ENCODE data around the gene NBPF12.
"Not testable (repeated sequence)": the region's sequence is repeated elsewhere in the genome, so short reads cannot be mapped to it uniquely, and the experiment has no call there.

The NBPF12 gene, protein sequence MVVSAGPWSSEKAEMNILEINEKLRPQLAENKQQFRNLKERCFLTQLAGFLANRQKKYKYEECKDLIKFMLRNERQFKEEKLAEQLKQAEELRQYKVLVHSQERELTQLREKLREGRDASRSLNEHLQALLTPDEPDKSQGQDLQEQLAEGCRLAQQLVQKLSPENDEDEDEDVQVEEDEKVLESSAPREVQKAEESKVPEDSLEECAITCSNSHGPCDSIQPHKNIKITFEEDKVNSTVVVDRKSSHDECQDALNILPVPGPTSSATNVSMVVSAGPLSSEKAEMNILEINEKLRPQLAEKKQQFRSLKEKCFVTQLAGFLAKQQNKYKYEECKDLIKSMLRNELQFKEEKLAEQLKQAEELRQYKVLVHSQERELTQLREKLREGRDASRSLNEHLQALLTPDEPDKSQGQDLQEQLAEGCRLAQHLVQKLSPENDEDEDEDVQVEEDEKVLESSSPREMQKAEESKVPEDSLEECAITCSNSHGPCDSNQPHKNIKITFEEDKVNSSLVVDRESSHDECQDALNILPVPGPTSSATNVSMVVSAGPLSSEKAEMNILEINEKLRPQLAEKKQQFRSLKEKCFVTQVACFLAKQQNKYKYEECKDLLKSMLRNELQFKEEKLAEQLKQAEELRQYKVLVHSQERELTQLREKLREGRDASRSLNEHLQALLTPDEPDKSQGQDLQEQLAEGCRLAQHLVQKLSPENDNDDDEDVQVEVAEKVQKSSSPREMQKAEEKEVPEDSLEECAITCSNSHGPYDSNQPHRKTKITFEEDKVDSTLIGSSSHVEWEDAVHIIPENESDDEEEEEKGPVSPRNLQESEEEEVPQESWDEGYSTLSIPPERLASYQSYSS (N-terminal part only)

DNA sequence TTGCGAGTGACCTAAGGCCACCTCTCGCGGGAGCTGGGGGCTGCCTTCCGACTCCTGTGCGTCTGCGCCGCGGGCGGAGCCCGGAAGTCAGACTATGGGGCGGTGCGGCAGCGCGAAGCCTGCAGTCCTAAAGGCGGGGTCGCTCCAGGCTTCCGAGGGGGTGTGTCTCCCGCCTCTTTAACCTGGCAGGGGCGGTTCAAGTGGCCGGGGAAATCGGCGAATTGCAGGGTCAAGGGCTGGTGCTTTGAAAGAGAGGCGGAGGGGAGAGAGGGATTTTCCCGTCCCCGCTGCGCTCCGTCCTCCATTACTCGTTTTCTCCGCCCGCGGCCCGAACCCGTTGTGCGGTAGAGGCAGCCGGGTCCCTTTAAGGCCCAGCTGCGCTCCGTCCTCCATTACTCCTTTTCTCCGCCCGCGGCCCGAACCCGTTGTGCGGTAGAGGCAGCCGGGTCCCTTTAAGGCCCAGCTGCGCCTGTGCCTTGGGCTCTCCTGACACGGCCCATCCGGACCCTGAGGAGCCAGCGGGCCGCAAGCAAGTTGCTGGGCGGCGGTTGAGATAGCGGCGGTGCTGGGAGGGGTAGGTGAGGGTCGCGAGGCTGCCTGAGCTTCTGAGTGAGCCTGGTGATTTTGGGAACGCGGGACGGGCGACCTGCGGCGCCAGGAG lies at the start of gene NBPF12:
NBPF12 (plus strand) TSS at position 83 of the 661 bp plus-strand sequence. CDS start 21,820 bp downstream, outside the sequence.
- Mint-ChIP-seq H3K4me1 (peaks cover 28% of the 10 kb centered on the region), H3K4me3 (peak within 1 kb of the TSS; percentile 91), H3K27ac (peak within 1 kb of the TSS; percentile 94)
- H3K36me3 Mint-ChIP-seq, H3K9me3 Mint-ChIP-seq, CTCF ChIA-PET, H3K27me3 Mint-ChIP-seq: not testable (repeated sequence)
- peak; percentile 93 for DNase-seq

DNA sequence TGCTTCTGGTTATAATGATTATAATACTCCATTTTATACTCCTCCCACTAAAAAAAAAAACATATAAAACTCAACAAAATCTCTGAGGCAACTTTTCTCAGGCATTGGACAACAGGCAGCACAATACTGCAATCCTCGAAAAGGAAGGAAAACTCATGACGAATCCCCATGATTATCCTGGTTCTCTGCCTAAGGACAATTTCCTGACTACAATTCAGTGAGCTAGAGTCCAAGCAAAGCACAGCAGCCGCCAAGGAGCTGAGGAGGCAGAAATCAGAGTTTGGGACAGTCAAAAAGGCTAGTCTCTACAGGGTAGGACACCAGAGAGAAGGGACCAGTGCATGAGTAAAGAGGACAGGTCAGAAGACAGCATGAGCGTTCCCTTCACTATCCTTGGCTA lies 46.8 kb upstream of the NBPF12 start:
- H3K36me3 Mint-ChIP-seq, H3K4me3 Mint-ChIP-seq, H3K27ac Mint-ChIP-seq, H3K27me3 Mint-ChIP-seq, H3K9me3 Mint-ChIP-seq, H3K4me1 Mint-ChIP-seq, DNase-seq, CTCF ChIA-PET: not testable (repeated sequence)

- H3K4me3 Mint-ChIP-seq, DNase-seq, H3K4me1 Mint-ChIP-seq, H3K9me3 Mint-ChIP-seq, H3K27me3 Mint-ChIP-seq, H3K27ac Mint-ChIP-seq, CTCF ChIA-PET, H3K36me3 Mint-ChIP-seq: not testable (repeated sequence)
These were observed 45.8 kb upstream of the NBPF12 start for GRCh38 chr1:146892331-146892730.

DNA sequence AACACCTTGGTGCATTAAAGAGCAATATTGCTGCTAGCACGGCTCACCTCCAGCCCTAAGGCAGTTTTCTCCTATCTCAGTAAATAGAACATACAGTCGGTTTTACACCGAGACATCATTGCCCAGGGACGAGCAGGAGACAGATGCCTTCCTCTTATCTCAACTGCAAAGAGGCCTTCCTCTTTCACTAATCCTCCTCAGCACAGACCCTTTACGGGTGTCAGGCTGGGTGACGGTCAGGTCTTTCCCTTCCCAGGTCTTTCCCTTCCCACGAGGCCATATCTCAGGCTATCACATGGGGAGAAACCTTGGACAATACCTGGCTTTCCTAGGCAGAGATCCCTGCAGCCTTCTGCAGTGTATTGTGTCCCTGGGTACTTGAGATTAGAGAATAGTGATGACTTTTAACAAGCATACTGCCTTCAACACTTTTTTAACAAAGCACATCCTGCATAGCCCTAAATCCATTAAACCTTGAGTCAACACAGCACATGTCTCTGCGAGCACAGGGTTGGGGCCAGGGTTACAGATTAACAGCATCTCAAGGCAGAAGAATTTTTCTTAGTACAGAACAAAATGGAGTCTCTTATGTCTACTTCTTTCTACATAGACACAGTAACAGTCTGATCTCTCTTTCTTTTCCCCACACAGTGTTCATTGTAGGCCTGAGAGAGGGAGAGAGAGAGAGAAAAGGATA lies 30.4 kb upstream of the NBPF12 start:
- CTCF ChIA-PET, H3K27ac Mint-ChIP-seq, H3K36me3 Mint-ChIP-seq, H3K4me3 Mint-ChIP-seq, H3K9me3 Mint-ChIP-seq, H3K27me3 Mint-ChIP-seq, H3K4me1 Mint-ChIP-seq, DNase-seq: not testable (repeated sequence)

DNA sequence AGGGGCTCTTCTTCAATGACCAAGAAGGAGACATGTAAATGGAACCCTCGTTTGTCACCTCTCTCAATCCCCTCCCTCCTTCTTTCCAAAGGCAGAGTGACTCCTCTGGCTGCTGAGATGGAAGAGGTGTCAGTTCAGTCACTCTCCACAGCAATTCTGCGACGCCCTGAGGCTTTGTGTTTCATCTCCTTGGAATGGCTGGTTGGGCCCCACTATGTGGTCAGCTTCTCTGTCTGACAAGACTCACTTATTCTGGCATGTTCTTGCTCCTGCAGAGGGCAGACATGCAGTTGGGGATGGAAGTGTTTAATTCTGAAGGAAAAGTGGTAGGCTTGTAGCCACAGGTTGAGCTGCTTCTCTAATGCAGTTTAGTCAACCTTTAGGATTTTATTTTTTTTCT lies 25.1 kb upstream of the NBPF12 start:
- H3K36me3 Mint-ChIP-seq, DNase-seq, H3K27me3 Mint-ChIP-seq, H3K27ac Mint-ChIP-seq, H3K9me3 Mint-ChIP-seq, H3K4me3 Mint-ChIP-seq, H3K4me1 Mint-ChIP-seq, CTCF ChIA-PET: not testable (repeated sequence)

DNA sequence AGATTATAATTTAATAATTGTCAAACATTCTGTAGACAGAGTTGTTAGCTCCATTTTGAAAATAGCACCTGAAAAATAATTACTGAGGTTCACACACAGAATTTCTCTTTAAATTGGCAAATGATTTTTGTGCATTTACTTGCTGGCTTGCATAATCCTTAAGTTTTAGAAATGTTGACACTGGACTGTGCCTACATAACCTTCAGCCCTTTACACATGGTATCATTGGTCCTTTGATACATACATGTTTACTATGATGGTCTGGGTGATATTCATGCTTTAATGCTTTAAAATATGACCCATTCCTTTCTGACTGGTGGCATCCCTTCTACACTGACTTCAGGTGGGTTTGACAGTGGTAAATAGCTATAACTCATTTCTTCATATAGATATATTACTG lies 17.3 kb upstream of the NBPF12 start:
- CTCF ChIA-PET, H3K4me3 Mint-ChIP-seq, H3K27ac Mint-ChIP-seq, H3K4me1 Mint-ChIP-seq, H3K9me3 Mint-ChIP-seq, DNase-seq, H3K36me3 Mint-ChIP-seq, H3K27me3 Mint-ChIP-seq: not testable (repeated sequence)

- H3K4me1 Mint-ChIP-seq, H3K9me3 Mint-ChIP-seq, H3K36me3 Mint-ChIP-seq, H3K27ac Mint-ChIP-seq, DNase-seq, CTCF ChIA-PET, H3K4me3 Mint-ChIP-seq, H3K27me3 Mint-ChIP-seq: not testable (repeated sequence)
These were observed 15.5 kb upstream of the NBPF12 start for GRCh38 chr1:146922614-146923013.

- H3K4me1 Mint-ChIP-seq, DNase-seq, H3K4me3 Mint-ChIP-seq, H3K27ac Mint-ChIP-seq, H3K9me3 Mint-ChIP-seq, H3K27me3 Mint-ChIP-seq, CTCF ChIA-PET, H3K36me3 Mint-ChIP-seq: not testable (repeated sequence)
These were observed 14.0 kb upstream of the NBPF12 start for GRCh38 chr1:146924106-146924505.

- H3K4me3 Mint-ChIP-seq, CTCF ChIA-PET, H3K27ac Mint-ChIP-seq, H3K27me3 Mint-ChIP-seq, DNase-seq, H3K4me1 Mint-ChIP-seq, H3K36me3 Mint-ChIP-seq, H3K9me3 Mint-ChIP-seq: not testable (repeated sequence)
These were observed 11.7 kb upstream of the NBPF12 start for GRCh38 chr1:146926413-146926812.

DNA sequence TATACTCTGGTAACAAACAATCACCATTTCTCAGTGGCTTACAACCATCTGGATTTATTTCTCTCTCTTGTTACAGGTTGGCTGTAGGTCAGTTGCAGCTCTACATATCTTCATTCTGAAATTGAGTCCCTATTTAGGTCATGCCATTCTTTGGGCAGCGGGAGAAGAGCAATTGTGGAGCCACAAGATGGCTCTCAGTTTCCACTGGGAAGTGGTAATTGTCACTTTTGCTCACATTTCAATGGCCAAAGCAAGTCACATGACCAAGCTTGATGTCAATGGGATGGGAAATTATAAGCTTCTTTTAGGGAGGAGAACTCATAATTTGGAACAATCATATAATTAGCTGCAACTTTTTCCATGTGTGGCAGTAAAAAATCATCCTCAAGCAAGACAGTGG lies 7.9 kb upstream of the NBPF12 start:
- H3K36me3 Mint-ChIP-seq, CTCF ChIA-PET, DNase-seq, H3K9me3 Mint-ChIP-seq, H3K4me3 Mint-ChIP-seq, H3K27ac Mint-ChIP-seq: not testable (repeated sequence)
- Mint-ChIP-seq H3K4me1 (peaks cover 11% of the 10 kb centered on the region), H3K27me3 (peaks cover 14% of the 10 kb centered on the region)

DNA sequence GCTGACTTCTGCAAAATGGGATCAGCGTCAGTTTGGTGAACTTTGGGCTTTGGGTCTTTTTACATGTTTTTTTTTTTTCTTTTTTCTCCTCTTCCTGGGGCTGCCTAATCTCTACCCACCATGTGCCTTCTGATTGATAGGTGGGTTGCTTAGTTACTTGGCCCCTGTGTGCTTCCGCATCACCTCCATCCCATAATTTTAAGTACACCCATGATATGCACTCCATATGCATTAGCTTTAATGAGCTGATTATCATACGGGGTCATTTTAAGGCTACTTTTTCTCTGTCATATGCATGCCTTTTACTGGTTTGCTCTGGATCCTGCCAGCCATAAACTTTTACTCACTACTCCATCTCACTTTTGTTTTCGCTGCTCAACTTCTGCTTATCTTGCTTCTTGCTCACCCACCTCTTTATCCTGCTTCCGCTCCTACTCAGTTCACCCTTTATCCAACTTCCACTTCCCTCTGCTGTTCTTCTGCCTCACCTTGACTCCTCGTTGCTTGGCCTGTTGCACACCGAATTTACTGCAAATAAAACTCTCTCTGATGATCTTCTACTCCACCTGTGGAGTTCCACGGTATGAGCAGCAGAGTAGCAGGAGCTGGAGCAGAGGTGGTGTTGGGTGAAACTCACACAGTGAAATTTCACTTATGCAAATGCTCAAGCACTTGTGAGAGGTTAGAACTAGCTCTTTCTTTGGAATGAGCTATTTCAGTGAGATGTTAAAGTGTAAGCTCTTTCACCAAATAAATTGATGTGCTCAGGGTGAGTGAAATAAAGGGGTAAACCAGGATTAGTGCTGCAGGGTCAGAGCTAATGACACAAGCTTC lies 3.5 kb upstream of the NBPF12 start:
- DNase-seq, H3K27ac Mint-ChIP-seq, H3K36me3 Mint-ChIP-seq, H3K9me3 Mint-ChIP-seq, H3K27me3 Mint-ChIP-seq, CTCF ChIA-PET, H3K4me3 Mint-ChIP-seq: not testable (repeated sequence)
- peaks cover 20% of the 10 kb centered on the region for H3K4me1 Mint-ChIP-seq

DNA sequence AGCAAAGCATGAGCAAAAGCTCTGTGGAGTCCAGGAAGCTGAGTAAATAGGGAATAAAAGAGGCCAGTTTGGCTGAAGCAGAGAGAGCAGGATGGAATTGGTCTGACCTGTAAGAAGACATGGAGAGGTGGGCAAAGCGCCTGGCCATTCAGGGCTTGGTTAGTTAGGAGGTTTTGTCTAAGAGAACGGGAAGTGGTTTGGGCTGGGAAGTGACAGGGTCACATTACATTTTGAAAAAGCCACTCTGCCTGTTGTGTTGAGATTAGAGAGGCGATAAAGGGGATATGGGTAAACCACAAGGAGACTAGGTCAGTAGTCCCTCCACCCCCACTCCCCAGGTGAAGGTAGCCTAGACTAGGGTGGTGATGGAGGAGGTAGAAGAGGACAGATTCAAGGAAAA lies 662 bp upstream of the NBPF12 start:
- DNase-seq = peak; percentile 26
- CTCF ChIA-PET, H3K36me3 Mint-ChIP-seq, H3K9me3 Mint-ChIP-seq, H3K27me3 Mint-ChIP-seq: not testable (repeated sequence)
- Mint-ChIP-seq H3K27ac (peak overlapping the region; percentile 86), H3K4me1 (peaks cover 27% of the 10 kb centered on the region), H3K4me3 (peak overlapping the region; percentile 68)

- H3K27me3 Mint-ChIP-seq, H3K36me3 Mint-ChIP-seq: not testable (repeated sequence)
- H3K4me3 Mint-ChIP-seq = peak overlapping the region; percentile 91
These were observed 1.0 kb downstream of the NBPF12 start for GRCh38 chr1:146938927-146939786.

More at GRCh38 chr1:146938927-146939786, 1.0 kb downstream of the NBPF12 start:
- peak; percentile 48 for DNase-seq
- peaks cover 27% of the 10 kb centered on the region for H3K4me1 Mint-ChIP-seq
- H3K9me3 Mint-ChIP-seq, CTCF ChIA-PET: not testable (repeated sequence)
- H3K27ac Mint-ChIP-seq = peak overlapping the region; percentile 94

All from activated naive CD4-positive, alpha-beta T cell treated with anti-CD3 and anti-CD28 coated beads, Interleukin-2, amount 10 ng/mL, durations not matched to agents 7 days and 5 days (primary cell).